H54 (cell line): ENCODE results near the gene LCP2.
"Not testable (repeated sequence)": the region's sequence is repeated elsewhere in the genome, so short reads cannot be mapped to it uniquely, and the experiment has no call there.

Experiments
- DNase-seq: peaks from one replicate; pipeline ENCODE4 v3.0.0; 2011; ENCODE audit warnings: low spot score, mixed read lengths; ENCODE audit not compliant: insufficient read length
- FAIRE-seq: peaks from 3 replicates; lab custom pipeline; 2011; peaks lifted over from hg19 to GRCh38; lab: Jason Lieb, UNC
- POLR2A ChIP-seq: IDR thresholded peaks from 2 replicates; pipeline ENCODE4 v1.6.1; 2011; ENCODE audit warnings: low read depth, mild to moderate bottlenecking, low read length

LCP2 gene

GRCh38 chr5:170267431-170268152, 30.0 kb downstream of the LCP2 start:
- DNase-seq (peak; percentile 76), FAIRE-seq (no peak)
- no peak for TF ChIP-seq POLR2A

GRCh38 chr5:170266570-170267381, 30.8 kb downstream of the LCP2 start:
- TF ChIP-seq POLR2A = no peak
- FAIRE-seq = no peak
- DNase-seq = no peak

GRCh38 chr5:170265522-170265921, 32.1 kb downstream of the LCP2 start:
- FAIRE-seq (no peak), DNase-seq (no peak)
- no peak for TF ChIP-seq POLR2A

- no peak for TF ChIP-seq POLR2A
- FAIRE-seq (no peak), DNase-seq (no peak)
Measured at GRCh38 chr5:170263906-170264305, 33.7 kb downstream of the LCP2 start.

DNA sequence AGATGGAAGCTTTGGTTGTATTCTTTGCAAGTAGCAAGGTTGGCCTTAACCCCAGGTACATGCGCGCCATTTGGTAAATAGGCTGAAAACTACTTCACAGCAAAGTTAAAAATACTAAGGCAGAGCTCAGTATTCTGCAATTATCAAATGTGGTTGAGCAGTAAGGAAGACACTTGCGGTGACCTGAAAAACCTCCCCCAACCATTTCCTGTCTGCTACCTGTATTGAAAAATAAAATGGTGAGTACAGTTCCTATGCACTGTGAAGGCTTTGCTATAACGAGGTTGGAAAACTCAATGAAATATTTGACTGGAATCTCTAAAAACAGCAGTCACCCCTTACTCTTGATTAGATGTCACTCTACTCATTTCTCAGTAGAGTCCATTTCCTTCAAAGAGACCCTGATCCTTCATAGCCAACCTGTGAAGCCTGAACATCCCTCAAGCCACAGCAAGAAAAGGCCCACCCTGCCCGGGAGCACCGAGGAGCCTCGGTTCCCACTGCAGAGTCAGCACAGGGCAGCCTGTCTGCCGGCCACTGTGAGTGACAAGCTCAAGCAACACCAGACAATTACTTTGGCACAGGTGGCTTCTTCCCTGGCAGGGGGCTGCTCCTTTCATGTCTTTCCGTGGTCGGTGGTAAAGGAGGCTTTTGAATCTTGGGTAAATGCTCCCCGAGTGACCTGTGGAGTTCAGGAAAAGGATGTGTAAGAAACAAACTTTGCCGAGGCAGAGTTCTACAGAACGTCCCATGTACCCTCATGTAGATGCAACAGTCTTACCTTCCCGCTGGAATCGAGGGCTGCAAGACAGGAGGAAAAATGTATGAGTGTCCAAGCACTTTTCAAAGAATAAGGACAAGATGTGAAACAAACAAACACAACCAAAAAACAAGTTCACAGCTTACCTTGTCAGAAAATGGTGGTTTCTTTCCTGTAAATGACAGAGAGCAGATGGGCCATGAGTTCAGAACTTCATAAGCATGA, 35.2 kb downstream of the LCP2 start:
- DNase-seq = no peak
- TF ChIP-seq POLR2A = no peak
- no peak for FAIRE-seq

- DNase-seq (no peak), FAIRE-seq (no peak)
- no peak for TF ChIP-seq POLR2A
Measured at GRCh38 chr5:170261528-170262043, 36.0 kb downstream of the LCP2 start.

- DNase-seq (no peak), FAIRE-seq (no peak)
- TF ChIP-seq POLR2A = no peak
Measured at GRCh38 chr5:170257370-170257769, 40.2 kb downstream of the LCP2 start.

DNA sequence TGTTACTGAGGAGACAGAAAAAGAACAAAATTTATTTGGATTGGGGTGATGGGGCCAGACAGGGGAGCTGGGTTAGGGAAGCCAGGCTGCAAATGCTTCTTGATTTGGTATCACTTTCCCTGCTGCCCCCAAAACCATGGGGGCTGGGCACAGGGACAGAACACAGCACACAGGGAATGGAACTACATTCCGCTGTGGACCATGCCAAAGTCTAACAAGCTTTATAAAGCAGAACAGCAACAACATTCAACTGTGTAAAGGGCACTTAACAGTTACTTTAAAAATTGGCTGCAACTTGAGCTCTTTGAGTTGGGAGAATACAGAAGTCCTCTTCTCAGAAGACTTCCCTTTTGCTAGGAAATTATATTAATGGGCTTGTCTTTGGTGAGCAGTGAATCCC, 41.0 kb downstream of the LCP2 start:
- FAIRE-seq (no peak), DNase-seq (no peak)
- no peak for TF ChIP-seq POLR2A

DNA sequence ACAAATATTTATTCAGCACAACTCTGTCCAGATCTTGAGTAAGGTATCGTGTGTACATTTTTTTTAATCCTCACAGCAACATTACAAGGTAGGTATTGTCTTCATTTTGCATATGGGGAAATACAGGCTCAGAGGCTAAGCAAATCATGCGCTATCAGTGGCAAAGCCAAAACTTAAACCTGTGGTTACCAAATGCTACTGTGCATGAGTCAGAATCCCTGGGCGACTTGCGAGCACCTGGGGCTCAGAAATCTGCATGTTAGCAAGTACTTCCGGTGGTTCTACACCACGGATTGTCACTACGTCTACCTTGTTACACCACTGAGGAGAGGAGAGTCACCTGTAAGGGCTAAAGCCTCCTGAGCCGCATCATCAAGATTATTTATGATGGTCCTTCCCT, 43.5 kb downstream of the LCP2 start:
- FAIRE-seq = no peak
- no peak for DNase-seq
- no peak for TF ChIP-seq POLR2A

- no peak for DNase-seq
- no peak for TF ChIP-seq POLR2A
- FAIRE-seq = no peak
Measured at GRCh38 chr5:170252720-170253350, 44.7 kb downstream of the LCP2 start.

- no peak for TF ChIP-seq POLR2A
- DNase-seq (no peak), FAIRE-seq (no peak)
Measured at GRCh38 chr5:170252109-170252508, 45.5 kb downstream of the LCP2 start.

DNA sequence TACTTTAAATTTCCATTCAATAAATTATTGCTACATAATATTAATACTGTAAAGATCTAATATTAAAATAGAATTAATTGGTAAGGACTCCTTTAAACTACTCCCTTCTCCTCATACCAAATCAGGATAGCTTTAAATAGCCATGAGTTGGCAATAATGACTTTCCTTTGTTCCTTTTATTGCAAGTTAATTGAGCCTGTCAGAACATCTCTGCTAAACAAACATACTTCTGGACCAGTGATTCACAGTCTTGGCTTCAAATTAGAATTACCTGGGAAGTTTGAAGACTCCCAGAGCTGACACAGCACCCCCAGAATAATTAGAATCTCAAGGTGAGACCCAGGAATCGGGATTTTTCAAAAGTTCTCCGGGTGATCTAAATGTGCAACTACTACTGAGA, 46.1 kb downstream of the LCP2 start:
- no peak for TF ChIP-seq POLR2A
- FAIRE-seq (no peak), DNase-seq (no peak)

DNA sequence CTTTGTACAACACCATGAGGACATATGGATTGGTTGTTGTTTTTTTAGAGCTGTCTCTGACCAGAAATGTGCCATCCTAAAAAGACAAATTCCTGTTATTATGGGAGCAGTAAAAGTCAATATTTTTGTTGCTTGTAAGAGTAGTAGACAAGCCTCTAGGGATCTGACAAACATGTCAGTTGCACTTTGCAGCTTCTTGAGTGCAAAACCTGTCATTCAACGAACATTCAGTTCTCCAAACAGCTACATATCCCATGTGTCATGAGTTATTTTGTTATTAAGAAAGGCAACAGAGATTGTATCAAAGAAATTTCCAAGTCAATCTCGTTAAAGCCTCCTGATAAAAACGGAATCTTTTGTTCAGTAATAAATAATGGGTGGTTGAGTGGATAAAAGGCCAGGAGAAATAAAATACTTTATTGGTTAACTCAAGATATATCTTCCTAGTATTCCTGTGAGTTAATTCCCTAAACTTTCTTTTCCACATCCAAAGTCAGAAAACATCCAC, 46.7 kb downstream of the LCP2 start:
- TF ChIP-seq POLR2A = no peak
- DNase-seq = no peak
- peak; percentile 20 for FAIRE-seq

DNA sequence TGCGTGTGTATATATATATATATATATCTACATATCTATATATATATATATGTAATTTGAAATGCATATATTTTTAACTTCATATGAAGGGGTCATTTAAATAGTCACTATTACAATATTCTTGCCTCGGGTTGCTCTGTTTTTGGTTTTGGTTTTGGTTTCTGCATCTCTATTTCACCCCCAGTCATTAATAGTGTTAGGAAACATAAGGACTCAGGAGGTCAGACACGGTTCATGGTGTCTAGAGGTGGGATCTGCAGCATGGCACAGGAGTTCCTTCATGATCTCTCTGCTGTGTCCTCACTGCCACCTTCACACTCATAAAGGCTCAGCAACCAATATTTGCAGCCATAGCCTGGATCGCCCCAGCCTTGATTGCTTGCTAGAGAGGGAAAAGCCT, 48.2 kb downstream of the LCP2 start:
- DNase-seq (no peak), FAIRE-seq (no peak)
- no peak for TF ChIP-seq POLR2A

GRCh38 chr5:170248931-170249227, 48.7 kb downstream of the LCP2 start:
- FAIRE-seq, DNase-seq: not testable (repeated sequence)
